Measurements from ENCODE around the gene ADH5. TPM values are rescaled to one million over a fixed set of nuclear protein-coding genes. Genes with fewer than 3 reads are reported as not detected.

Gene ADH5
- total and polyA plus RNA-seq, 9 of the 15 experiments (the other 6 are each of a cell fraction or from before 2014, with no cell fraction given): 115 to 310 (median 200) TPM

DNA sequence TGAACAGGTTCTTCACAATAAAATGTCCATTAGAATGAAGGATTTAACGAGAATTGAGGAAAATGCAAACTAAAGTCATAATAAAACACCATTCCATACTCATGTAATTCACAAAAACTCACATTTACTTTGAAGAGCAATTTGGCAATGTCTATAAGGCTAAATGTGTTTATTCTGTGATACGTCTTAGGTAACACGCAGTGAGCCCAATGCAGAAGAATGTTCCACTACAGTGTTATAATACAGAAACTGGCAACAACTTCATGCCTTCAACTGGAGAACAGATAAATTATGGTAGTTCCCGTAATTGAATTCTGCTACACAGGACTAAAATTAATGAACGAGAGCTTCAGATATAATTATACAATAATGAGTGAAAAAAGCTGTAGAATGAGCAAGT, 17.4 kb downstream of the ADH5 start (continued):
- no peak for TF ChIP-seq ZNF140 (CRISPR knock-in tag; IDR thresholded peaks at IDR 0.05)
- TF ChIP-seq, protein P1, sequence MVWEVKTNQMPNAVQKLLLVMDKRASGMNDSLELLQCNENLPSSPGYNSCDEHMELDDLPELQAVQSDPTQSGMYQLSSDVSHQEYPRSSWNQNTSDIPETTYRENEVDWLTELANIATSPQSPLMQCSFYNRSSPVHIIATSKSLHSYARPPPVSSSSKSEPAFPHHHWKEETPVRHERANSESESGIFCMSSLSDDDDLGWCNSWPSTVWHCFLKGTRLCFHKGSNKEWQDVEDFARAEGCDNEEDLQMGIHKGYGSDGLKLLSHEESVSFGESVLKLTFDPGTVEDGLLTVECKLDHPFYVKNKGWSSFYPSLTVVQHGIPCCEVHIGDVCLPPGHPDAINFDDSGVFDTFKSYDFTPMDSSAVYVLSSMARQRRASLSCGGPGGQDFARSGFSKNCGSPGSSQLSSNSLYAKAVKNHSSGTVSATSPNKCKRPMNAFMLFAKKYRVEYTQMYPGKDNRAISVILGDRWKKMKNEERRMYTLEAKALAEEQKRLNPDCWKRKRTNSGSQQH (CRISPR knock-in tag; IDR thresholded peaks at IDR 0.05): no peak

DNA sequence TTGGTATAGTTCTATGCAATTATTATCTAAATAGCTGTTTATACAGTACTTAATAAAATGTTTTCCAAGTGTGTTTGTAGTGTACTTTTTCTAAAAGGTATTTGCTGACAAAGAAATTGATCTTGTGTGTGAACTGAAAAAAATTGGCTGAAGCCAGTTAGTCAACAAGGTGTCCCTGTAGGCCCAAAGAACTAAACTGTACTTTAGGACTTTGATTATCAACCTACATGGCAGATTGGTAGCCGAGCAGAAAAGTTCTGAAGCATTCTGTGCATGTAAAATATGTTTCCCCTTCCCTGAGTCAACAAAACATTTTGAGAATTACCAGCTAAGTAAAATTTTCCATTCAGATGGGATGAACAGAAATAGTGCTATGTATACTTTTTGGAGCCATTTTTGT, 21.0 kb downstream of the ADH5 start:
- Histone ChIP-seq H2AFZ (ENCODE audit: low read depth, low read length) (no peak overlapping the region), H3K9ac (ENCODE audit: insufficient read depth in 1 of 2, low read depth in 2 of 2, low read length in 2 of 2) (no peak overlapping the region), H3K79me2 (ENCODE audit: control insufficient read depth, insufficient read depth, low read length) (no peaks in the 10 kb centered on the region), H3K9me3 (replicated peaks; ENCODE audit: control insufficient read depth, insufficient read depth, low read depth, low read length) (no peaks in the 10 kb centered on the region), H3K27me3 (ENCODE audit: control insufficient read depth in 2 of 2, insufficient read depth in 2 of 2, low read length in 2 of 2) (no peaks in the 10 kb centered on the region), H3K4me2 (ENCODE audit: insufficient read depth, low read length) (no peak overlapping the region), H3K4me1 (replicated peaks in 1 of 2; ENCODE audit: control insufficient read depth in 2 of 2, insufficient read depth in 2 of 2, low read length in 2 of 2) (no peaks in the 10 kb centered on the region), H4K20me1 (replicated peaks; ENCODE audit: control insufficient read depth, insufficient read depth, low read length) (no peaks in the 10 kb centered on the region), H3K9me1 (ENCODE audit: control insufficient read depth, insufficient read depth, low read length) (no peaks in the 10 kb centered on the region), H3K27ac (ENCODE audit: extremely low read depth, low read depth, low read length) (no peak overlapping the region), H3K4me3 (no peak overlapping the region), H3K36me3 (ENCODE audit: control insufficient read depth, insufficient read depth, low read length) (peaks cover 63% of the 10 kb centered on the region)
- CTCF ChIA-PET (ENCODE audit: low intra/inter-chr PET ratio): no interaction called here
- FAIRE-seq (no peak), ATAC-seq (no peak), DNase-seq (ENCODE audit: extremely low read depth in 1 of 4, low spot score in 3 of 4) (no peak)
- BruUV-seq (replicated peaks): no TSS peak
- in situ Hi-C loops (cut with MboI) (no loop called here), intact Hi-C loops (cut with micrococcal nuclease) (no loop called here)
- POLR2A ChIA-PET: interaction anchor here (0.7 to 3.3 kb wide), 4 partner anchors 11 to 279 kb away, joined by 3 to 15 read pairs (median 3); partner anchors contain the start of gene ADH5
- 82% methylated on average over 1 of the region's 1 CpG for WGBS (ENCODE audit: insufficient coverage, low coverage, missing lambda C conversion rate)
- TF ChIP-seq RERE (CRISPR knock-in tag; IDR thresholded peaks at IDR 0.05; ENCODE audit: borderline replicate concordance) (no peak), NR3C1 (CRISPR knock-in tag; IDR thresholded peaks at IDR 0.05) (no peak), E2F6 (IDR thresholded peaks at IDR 0.05; ENCODE audit: borderline replicate concordance in 1 of 2, extremely low read depth in 1 of 2, insufficient read depth in 1 of 2, insufficient read length in 1 of 2, low read depth in 1 of 2, low read length in 1 of 2, poor library complexity in 1 of 2, severe bottlenecking in 1 of 2) (no peak), TAL1 (IDR thresholded peaks at IDR 0.05) (no peak), PRPF4 (IDR thresholded peaks at IDR 0.05; ENCODE audit: insufficient read depth, low read depth, low read length, poor library complexity, severe bottlenecking) (no peak), IFI16 (CRISPR knock-in tag; IDR thresholded peaks at IDR 0.05) (no peak), CHD2 (IDR thresholded peaks at IDR 0.05; ENCODE audit: low read depth, low read length) (no peak), TBP (optimal IDR thresholded peaks at IDR 0.05; ENCODE audit: low read depth, low read length) (no peak), TFE3 (CRISPR knock-in tag; IDR thresholded peaks at IDR 0.05) (no peak), KLF16 (IDR thresholded peaks at IDR 0.05) (no peak)
